Fibroblast of lung (primary cell): ENCODE measurements around the gene SPACA1. TPM values are rescaled to one million over a fixed set of nuclear protein-coding genes. Genes with fewer than 3 reads are reported as not detected.

ENCODE experiments used
- DNase-seq, 2 donors: peaks; one replicate each; pipeline versions ENCODE4 v3.0.0 to v3.0.0-alpha.2; 2010; ENCODE audit warnings: low read depth in 2 of 2
- H2AFZ ChIP-seq: 2 replicates; pipeline ENCODE4 v1.5.1; 2012; ENCODE audit warnings: low read length, control low read depth, inconsistent platforms
- H3K27ac ChIP-seq: 2 replicates; pipeline ENCODE4 v1.5.1; 2011; ENCODE audit warnings: low read length, control low read depth; ENCODE audit not compliant: insufficient read depth
- H3K27me3 ChIP-seq: 2 replicates; pipeline ENCODE4 v1.5.1; 2011; ENCODE audit warnings: mild to moderate bottlenecking, low read length; ENCODE audit not compliant: control insufficient read depth, insufficient read depth
- H3K36me3 ChIP-seq: 2 replicates; pipeline ENCODE4 v1.5.1; 2011; ENCODE audit warnings: low read length; ENCODE audit not compliant: control insufficient read depth, insufficient read depth
- H3K4me1 ChIP-seq: 2 replicates; pipeline ENCODE4 v1.5.1; 2011; ENCODE audit warnings: low read length; ENCODE audit not compliant: control insufficient read depth, insufficient read depth; ENCODE audit errors: extremely low read depth
- H3K4me2 ChIP-seq: 2 replicates; pipeline ENCODE4 v1.5.1; 2011; ENCODE audit warnings: low read length, control low read depth; ENCODE audit not compliant: insufficient read depth; ENCODE audit errors: extremely low read depth
- H3K4me3 ChIP-seq, 4 experiments: fragments of 200-600 bp in 1 of 4; sonication (generic) in 1 of 4; replicated peaks in 1 of 4; 2 replicates each; pipeline ENCODE4 v1.5.1; 2011 to 2016; ENCODE audit warnings: low read length in 4 of 4, low read depth in 3 of 4, mild to moderate bottlenecking in 3 of 4, control low read depth in 2 of 4, inconsistent platforms in 1 of 4, mixed read lengths in 1 of 4; ENCODE audit not compliant: insufficient read depth in 1 of 4; ENCODE audit errors: control extremely low read depth in 1 of 4
- H3K79me2 ChIP-seq: 2 replicates; pipeline ENCODE4 v1.5.1; 2012; ENCODE audit warnings: mild to moderate bottlenecking, low read length, inconsistent platforms; ENCODE audit not compliant: control insufficient read depth, insufficient read depth
- H3K9ac ChIP-seq: 2 replicates; pipeline ENCODE4 v1.5.1; 2011; ENCODE audit warnings: mild to moderate bottlenecking, low read length, control low read depth; ENCODE audit not compliant: insufficient read depth
- H3K9me3 ChIP-seq: 2 replicates; pipeline ENCODE4 v1.5.1; 2012; ENCODE audit warnings: low read depth, low read length; ENCODE audit not compliant: control insufficient read depth, insufficient read depth
- H4K20me1 ChIP-seq: 2 replicates; pipeline ENCODE4 v1.5.1; 2011; ENCODE audit warnings: low read length; ENCODE audit not compliant: control insufficient read depth, insufficient read depth; ENCODE audit errors: extremely low read depth
- EZH2 ChIP-seq: IDR thresholded peaks from 2 replicates; pipeline ENCODE4 v1.5.1; 2012; ENCODE audit warnings: low read length, control low read depth, mild to moderate bottlenecking; ENCODE audit errors: missing control alignments
- polyA plus RNA-seq, 2 donors: library from polyadenylated mRNA; depleted of rRNA in 1 of 2; stranded (reverse) in 1 of 2; unstranded in 1 of 2; fragments of >200 nt; gene quantifications; 2 replicates each; pipeline ENCODE4 v1.2.1, GENCODE V29; 2011 to 2012; ENCODE audit warnings: missing spikeins in 1 of 2
- total RNA-seq: library from RNA; depleted of rRNA; stranded (reverse); fragments of >200 nt; gene quantifications from 2 replicates; pipeline ENCODE4 v1.2.1, GENCODE V29; 2014
- TF ChIP-seq, protein P1 (sequence below), 2 donors: IDR thresholded peaks in 1 of 2; conservative IDR thresholded peaks in 1 of 2; 1 replicate in 1 of 2; 2 replicates in 1 of 2; pipeline ENCODE4 v1.5.1; 2011 to 2012; ENCODE audit warnings: low read length in 2 of 2, control low read depth in 1 of 2, inconsistent platforms in 1 of 2, low read depth in 1 of 2, mild to moderate bottlenecking in 1 of 2

SPACA1 gene
- total and polyA plus RNA-seq, 2 donors (not counting 1 experiment from before 2014, with no cell fraction given) = not detected

DNA sequence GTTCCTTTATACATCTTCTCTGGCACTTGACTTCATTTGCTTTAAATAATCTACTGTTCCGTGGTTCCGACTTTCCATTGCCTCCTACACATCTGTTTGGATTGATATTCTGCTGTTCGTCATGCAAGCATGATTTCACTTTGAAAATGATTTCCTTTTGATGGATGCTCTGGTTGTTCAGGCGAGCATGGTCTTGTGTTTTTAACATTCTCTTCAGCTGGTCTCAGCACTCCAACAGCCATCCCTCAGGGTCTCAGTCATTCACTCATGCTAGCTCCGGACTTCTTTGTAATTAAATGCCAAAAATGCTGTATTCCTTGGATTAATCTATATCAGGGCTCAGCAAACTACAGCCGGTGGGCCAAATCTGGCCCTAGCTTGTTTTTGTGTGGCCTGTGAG, 27.2 kb upstream of the SPACA1 start:
- H3K27ac ChIP-seq = no peak overlapping the region
- H4K20me1 ChIP-seq = no peaks in the 10 kb centered on the region
- no peak overlapping the region for H3K9ac ChIP-seq
- no peaks in the 10 kb centered on the region for H3K36me3 ChIP-seq
- H3K79me2 ChIP-seq = no peaks in the 10 kb centered on the region
- no peak overlapping the region for H3K4me3 ChIP-seq
- TF ChIP-seq EZH2 = no peak
- TF ChIP-seq, protein P1, sequence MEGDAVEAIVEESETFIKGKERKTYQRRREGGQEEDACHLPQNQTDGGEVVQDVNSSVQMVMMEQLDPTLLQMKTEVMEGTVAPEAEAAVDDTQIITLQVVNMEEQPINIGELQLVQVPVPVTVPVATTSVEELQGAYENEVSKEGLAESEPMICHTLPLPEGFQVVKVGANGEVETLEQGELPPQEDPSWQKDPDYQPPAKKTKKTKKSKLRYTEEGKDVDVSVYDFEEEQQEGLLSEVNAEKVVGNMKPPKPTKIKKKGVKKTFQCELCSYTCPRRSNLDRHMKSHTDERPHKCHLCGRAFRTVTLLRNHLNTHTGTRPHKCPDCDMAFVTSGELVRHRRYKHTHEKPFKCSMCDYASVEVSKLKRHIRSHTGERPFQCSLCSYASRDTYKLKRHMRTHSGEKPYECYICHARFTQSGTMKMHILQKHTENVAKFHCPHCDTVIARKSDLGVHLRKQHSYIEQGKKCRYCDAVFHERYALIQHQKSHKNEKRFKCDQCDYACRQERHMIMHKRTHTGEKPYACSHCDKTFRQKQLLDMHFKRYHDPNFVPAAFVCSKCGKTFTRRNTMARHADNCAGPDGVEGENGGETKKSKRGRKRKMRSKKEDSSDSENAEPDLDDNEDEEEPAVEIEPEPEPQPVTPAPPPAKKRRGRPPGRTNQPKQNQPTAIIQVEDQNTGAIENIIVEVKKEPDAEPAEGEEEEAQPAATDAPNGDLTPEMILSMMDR (conservative IDR thresholded peaks at IDR 0.05 in 1 of 2, IDR thresholded peaks at IDR 0.05 in 1 of 2; ENCODE audit: low read depth in 1 of 2, low read length in 2 of 2) = no peak
- DNase-seq = no peak
- no peak overlapping the region for H2AFZ ChIP-seq
- no peaks in the 10 kb centered on the region for H3K4me1 ChIP-seq
- no peaks in the 10 kb centered on the region for H3K9me3 ChIP-seq
- H3K4me2 ChIP-seq = no peak overlapping the region
- no peaks in the 10 kb centered on the region for H3K27me3 ChIP-seq

DNA sequence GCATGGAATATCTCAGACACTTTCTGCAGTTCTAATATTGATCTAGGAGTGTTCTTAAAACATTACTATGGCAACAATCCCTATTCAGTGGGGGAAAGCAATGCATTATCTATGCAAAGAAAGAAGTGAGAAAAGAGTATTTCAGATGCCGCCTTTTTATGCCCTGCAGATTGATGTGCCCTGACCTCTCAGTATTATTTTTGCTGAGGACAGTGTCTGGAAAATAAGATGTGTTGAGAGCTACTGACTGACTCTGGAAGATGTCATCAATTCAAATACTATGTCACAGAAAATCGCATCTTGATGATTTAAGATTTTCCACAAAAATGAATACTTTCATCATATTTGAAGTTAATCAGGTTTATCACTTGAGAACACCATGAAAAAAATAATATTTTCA, 22.9 kb upstream of the SPACA1 start:
- no peaks in the 10 kb centered on the region for H3K4me1 ChIP-seq
- no peaks in the 10 kb centered on the region for H3K27me3 ChIP-seq
- H3K9me3 ChIP-seq = no peaks in the 10 kb centered on the region
- no peaks in the 10 kb centered on the region for H4K20me1 ChIP-seq
- H2AFZ ChIP-seq = no peak overlapping the region
- H3K79me2 ChIP-seq = no peaks in the 10 kb centered on the region
- no peaks in the 10 kb centered on the region for H3K36me3 ChIP-seq
- no peak overlapping the region for H3K4me2 ChIP-seq
- H3K9ac ChIP-seq = no peak overlapping the region
- no peak for TF ChIP-seq EZH2
- TF ChIP-seq, protein P1 (conservative IDR thresholded peaks at IDR 0.05 in 1 of 2, IDR thresholded peaks at IDR 0.05 in 1 of 2; ENCODE audit: low read depth in 1 of 2, low read length in 2 of 2) = no peak
- H3K27ac ChIP-seq = no peak overlapping the region
- no peak overlapping the region for H3K4me3 ChIP-seq
- DNase-seq = no peak

DNA sequence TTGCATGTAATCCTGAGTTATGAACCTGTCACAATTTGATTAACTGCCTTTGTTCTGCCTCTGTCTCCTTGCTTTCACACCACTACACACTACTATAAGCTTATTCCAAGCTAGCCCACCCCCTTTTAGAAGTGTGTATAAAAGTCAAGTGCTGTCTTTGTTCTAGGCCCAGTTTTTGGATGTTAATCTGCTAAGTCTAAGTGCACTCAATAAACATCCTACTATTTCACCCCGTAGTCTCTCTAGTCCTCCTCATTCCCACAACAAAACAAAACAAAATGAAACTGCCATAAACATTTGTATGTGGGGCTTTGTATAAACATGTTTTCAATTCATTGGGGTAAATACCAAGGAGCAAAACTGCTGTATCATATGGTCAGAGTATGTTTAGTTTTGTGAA, 16.1 kb upstream of the SPACA1 start:
- H3K9ac ChIP-seq = no peak overlapping the region
- no peaks in the 10 kb centered on the region for H3K79me2 ChIP-seq
- H3K27me3 ChIP-seq = no peaks in the 10 kb centered on the region
- H3K4me3 ChIP-seq = no peak overlapping the region
- H3K4me1 ChIP-seq = no peaks in the 10 kb centered on the region
- no peak for TF ChIP-seq EZH2
- TF ChIP-seq, protein P1 (conservative IDR thresholded peaks at IDR 0.05 in 1 of 2, IDR thresholded peaks at IDR 0.05 in 1 of 2; ENCODE audit: low read depth in 1 of 2, low read length in 2 of 2) = no peak
- H3K36me3 ChIP-seq = no peaks in the 10 kb centered on the region
- H3K4me2 ChIP-seq = no peak overlapping the region
- DNase-seq = no peak
- H2AFZ ChIP-seq = no peak overlapping the region
- H3K9me3 ChIP-seq = no peaks in the 10 kb centered on the region
- H3K27ac ChIP-seq = no peak overlapping the region
- no peaks in the 10 kb centered on the region for H4K20me1 ChIP-seq
